ENCODE results near the gene CFDP1.
A peak's percentile ranks its signal among the peaks of the same experiment; 100 is the strongest.

The CFDP1 gene

DNA sequence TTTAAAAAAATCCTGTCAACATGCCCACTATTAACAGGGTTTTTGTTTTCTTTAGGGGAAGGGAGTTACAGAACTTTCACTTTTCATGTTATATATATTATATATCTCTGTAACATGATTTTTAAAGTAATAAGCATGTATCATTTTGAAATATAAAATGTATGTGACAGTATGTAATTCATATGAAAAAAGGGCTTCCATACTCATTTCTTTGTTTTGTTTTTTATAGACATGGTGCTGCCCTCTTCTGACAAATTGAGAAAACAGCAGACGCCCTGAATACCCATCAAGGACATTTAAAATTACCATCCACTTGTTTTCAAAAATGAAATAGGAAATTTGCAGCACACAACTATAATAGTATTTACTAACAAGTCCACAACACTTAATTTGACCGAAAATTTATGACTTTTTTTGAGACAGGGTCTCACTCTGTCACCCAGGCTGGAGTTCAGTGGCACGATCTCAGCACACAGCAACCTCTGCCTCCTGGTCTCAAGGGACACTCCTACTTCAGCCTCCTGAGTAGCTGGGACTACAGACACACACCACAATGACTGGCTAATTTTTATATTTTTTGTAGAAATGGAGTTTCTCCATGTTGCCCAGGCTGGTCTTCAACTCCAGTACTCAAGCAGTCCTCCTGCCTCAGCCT lies 30.4 kb downstream of the CFDP1 start:
- DNase-seq = peak in 1 of 2 donors; percentile 48

DNA sequence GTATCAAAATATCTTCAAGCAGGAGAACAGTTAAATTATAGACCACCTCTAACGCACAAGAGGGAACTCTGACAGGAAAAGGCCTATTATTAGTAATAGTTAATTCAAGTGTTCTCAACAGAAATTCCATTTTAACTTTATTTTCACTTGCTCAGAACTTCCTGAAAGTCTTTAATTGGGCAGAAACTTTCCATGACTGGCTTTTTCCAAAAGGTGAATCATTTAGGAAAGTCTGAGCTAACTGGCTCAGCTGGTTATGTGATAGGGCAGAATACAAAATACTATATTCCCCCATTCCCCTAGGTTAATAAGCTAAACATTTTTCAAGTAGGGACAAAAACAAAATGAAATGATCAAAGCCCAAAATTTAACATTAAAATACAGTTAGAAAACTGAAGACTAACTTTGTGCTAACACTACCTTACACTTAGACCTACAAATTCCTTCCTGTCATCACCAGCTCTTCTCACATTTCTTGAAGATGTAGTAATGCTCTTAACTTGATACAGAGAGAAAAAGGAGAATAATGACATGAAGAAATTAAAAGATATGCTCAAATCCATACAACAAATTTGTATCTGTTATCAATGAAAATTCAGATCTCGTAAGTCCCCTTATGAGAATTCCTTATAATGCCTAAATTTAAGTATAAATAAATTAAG lies 31.0 kb downstream of the CFDP1 start:
- DNase-seq = no peak

DNA sequence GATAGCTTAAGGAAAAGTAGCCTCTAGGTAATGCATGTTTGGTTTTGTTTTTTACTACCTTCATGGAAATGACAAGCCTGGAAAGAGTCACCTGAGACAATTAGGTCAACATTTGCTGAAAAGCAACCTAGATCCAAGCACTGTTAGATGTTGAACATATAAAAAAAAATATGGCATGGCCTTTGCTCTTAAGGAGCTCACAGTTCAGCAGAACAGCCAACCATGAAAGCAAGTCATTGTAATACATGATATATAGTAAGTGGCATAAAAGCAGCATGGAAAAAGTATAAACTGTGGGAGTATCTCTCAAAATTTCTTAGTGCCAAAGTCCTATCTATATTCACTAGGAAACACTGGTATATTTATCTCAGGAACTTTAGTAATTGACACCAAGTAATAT lies 31.6 kb downstream of the CFDP1 start:
- DNase-seq = no peak

DNA sequence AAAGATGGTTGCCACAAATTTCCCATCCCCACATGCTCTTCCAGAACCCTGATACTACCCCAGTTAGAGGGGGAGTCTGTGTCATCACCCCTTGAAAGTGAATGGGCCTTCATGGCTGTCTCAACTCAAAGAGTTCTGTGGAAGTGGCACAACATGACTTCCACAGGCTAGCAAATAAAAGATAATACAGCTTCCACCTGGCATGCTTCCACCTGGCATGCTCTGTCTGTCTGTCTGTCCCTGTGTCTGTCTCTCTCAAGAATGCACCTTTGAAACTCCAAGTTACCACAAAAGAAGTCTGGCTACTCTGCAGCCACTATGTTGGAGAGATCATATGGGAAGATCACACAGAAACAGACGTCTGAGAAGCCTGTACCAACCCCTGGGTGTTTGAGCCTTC lies 35.0 kb downstream of the CFDP1 start:
- no peak for DNase-seq

DNA sequence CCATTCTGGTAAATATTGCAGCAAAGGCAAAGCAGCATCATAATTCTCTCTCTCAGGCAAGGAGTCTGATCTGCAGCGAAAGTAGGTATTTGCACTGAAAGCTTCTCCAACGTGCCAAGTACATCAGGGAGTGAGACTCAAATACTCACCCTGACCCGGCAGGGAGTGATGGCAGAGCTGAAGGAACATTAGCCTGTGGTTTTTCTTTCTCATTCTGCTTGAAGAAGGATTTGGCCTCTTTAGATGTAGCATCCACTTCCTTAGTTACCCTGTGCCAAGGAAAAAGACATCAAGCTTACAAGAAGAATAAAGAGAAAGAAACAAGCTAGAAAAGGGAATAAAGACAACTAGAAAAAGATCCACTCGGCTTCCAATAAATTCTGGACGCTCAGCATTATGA lies 38.4 kb downstream of the CFDP1 start:
- no peak for DNase-seq

DNA sequence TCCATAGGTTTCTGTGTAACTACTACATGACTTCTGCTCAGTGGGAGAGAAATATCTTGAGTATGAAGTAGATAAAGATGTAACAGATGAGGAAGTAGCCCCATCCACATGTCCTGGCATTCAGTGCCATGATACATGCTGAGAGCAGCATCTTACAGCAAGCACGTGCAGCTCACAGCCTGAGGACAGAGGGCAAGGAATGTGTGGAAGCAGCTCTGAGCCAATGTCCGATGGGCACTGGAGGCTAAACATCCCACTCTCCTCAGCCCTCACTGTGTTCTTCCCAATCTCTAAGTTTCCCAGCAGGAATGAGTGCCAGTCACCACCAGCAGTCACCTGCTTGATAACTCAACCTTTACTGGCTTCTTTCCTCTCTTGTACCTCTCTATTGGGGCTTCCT lies 40.4 kb downstream of the CFDP1 start:
- no peak for DNase-seq

DNA sequence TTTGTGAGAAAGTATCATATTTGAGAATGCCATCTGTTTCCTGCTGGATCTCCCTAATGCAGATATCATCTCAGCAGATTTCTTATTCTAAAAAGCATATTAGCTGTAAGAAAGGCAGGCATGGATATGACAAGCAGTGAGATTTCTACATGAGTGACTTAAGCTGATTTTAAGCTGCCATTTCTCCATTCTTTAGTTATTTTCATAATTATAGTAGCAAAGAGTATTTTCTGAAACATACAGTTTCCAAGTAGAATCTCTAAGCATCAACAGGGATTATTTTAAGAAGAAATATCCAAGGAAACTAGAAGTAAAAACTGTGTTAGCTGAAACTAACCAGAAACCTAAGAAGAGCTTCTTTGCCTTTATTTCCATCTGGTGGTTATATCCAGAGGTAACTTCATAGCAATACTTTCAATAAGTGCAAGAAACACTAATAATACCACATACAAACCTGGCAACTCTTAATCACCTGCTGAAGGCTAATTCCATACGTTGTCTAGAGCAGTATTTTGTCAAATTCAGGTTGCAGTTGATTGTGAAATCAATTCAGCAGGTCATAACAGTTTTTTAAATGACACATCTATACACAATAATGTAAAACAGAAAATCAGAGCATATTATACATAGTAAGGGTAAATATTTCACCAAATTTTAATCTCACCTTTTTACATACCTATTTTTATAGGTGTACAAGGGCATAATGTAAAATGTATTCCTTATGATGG lies 42.2 kb downstream of the CFDP1 start:
- no peak for DNase-seq

DNA sequence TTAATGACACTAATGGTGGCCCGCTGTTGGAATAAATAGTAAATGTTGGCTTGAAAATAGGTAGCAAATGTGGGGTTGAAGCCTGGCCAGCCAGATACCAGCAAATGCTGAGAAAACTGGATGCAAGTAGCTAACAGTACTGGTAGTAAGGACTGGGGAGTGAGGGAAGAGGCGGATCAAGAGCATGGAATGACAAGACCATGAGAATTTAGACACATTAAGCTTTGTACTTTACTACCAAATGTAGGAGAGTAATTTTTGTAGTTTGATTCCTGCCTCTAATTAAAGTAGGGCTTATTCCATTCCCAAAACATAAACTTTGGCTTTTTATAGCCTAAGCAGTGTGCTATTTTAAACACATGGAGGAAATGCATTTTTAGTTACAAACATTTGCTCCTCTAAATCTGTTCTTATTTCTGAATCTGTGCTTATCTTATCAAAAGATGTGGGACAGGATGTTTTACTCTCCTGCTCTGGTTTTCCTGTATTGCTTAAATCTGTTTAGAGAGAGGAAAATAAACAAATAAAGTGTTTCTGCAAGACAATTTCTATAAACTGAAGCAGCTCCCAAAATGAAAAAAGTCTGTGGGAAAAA lies 44.1 kb downstream of the CFDP1 start:
- no peak for DNase-seq

DNA sequence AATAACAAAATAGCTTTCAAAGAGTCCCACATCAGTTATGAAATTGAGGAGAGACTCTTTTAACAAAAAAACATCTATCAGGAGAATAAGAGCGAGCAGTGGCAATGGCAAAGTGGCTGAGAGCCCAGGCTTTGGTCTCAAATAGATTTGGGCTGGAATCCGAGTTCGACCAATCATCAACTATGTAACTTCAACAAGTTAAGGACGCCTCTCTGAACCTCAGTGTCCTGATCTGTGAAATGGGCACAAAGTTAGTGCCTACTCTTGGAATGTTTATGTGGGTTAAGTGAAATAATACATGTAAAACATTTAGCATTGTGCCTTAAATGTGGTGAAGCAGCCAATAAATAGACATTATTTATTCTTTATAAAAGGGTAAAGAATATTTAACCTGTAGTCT lies 45.4 kb downstream of the CFDP1 start:
- no peak for DNase-seq

DNA sequence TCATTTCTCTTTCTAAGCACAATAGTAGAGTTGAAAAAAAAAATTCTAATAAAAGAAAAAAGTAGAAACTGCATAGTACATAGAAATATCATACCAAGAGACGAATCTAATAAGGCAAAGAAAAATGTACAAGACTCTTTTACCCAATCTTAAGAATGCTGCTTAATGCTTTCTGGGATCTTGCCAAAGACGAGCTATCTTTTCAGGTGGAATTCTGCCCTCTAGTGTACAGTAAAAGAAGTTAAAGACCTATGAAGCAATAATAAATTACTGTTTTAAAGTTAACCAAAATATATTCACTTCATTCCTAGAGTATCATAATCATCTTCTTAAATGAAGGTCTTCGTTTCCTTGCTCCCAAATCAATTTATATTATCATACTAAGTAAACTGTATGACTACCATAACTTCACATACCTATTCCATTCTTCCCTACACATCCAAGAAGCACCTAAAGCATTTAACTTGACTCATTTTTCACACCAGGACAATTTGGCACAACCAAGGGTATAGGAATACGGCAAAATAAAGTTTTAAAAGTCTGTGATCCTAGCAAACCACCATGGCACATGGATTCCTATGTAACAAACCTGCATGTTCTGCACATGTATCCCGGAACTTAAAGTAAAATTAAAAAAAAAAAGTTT lies 47.7 kb downstream of the CFDP1 start:
- DNase-seq = peak; percentile 67 to 81

DNA sequence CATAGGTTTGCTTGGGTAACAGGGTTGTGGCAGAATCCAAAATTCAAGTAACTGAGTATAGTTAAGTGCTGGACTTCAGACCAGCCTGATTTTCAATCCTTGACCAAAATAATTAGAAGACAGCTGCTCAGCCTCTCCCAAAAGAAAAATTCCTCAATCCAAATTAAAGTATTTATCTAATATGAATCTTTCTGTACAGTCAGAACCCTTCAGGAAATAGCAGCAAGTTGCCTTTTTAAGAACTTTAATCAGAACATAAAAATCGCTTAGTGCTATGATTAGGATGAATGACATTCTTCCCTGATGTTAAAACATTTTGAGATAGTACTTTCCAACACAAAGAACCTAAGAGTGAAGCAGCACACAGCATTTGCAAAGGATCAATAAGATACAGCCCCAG lies 50.2 kb downstream of the CFDP1 start:
- DNase-seq = no peak

DNA sequence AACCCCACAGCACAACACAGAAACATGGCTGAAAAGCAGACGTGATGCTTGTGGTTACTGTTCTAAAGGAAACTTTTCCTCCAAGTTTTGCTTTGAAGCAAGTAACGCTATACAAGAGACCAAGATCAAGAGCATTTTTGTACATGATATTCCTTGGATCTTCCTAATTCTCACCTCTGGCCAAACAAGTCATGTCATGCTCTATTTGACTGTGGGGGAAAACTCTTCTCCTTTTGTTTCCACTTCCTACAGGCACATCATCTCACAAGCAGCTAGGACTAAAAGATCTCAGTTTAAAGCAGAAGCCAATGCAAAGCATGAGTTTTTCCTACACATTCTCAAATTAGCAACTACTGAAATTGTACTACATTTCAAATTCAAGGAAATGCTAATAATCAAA lies 50.7 kb downstream of the CFDP1 start:
- DNase-seq = peak in 1 of 2 donors; percentile 20

DNA sequence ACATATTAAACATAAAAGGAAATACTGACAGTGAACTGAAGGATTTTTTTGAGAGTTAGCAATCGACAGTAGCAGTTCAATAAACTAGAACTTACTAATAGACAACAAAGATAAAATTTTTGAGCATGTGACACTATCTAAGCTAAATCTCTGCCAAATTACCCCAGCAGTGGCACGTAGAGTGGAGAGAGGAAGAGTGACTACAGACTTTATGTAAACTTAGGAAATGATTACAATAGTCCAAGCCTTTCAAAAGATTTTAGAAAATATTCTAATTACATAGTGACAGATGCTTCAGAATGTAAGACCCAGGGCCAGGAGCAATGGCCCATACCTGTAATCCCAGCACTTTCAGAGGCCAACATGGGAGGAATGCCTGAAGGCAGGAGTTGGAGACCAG lies 52.4 kb downstream of the CFDP1 start:
- DNase-seq = peak; percentile 23 to 72

DNA sequence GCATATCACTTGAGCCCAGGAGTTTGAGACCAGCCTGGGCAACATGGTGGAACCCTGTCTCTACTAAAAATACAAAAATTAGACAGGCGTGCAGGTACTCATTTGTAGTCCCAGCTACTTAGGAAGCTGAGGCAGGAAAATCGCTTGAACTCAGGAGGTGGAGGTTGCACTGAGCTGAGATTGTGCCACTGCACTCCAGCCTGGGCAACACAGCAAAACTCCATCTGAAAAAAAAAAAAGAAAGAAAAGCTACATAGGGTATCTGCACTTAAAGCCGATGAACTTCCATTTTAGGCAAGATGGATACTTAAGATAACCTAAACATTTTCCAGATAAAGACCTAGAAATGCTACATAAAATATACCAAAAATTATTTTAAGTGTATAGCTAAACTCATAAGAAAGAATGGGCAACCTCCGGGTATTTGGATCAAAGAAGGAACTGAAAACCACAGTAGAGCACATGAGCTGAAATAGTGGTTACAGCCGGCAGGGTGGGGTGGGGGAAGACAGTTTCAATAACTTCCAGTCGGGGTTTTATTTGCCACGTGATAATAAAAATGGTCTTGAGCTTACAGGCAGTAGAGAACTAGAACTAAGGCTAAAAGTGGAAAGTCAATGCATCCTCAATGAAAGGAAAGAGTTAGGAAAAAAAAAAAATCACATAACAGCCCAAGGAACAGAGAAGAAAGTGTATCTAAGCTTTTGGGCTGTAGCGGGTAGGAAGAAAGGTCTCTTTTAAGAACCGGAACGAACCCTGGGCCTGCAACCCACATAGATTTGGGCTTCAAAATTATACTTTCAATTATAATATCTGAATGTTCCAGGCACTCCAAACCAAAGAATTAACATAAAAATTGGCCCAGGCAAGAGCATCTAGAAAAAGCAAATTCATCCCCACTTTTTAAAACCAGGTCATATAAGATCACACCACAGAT lies 53.1 kb downstream of the CFDP1 start:
- peak; percentile 81 to 88 for DNase-seq

DNA sequence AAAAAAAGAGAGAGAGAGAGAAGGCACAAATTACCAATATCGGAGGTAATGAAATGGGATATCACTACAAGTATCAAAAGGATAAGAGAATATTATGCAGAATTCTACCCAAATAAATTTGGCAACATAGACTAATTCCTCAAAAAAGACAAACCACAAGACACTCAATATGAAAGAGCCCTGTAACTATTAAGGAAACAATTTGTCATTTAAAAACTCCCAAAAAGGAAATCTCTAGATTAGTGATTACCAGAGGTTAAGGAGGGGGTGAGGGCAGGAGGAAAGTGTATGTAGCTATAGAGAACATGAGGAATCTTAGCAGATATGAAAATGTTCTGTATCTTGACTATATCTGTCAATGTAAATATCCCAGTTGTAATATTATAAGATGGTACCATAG lies 54.0 kb downstream of the CFDP1 start:
- peak; percentile 79 to 87 for DNase-seq

DNA sequence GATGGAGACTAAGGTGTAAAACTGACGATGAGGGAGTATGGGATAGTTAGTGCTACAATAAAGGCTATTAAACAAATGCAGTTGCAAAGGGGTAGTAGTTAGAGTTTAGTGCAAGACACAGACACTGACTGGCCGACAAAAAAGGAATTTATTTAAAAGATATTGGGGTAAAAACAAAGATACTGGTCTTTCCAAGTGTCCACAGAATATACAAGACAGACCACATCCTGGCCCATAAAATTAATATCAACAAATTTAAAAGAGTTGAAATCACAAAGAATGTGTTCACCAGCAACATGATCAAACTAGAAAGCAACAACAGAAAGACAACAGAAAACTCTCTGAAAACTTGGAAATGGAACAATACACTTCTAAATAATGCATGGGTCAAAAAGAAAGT lies 54.7 kb downstream of the CFDP1 start:
- DNase-seq = no peak

DNA sequence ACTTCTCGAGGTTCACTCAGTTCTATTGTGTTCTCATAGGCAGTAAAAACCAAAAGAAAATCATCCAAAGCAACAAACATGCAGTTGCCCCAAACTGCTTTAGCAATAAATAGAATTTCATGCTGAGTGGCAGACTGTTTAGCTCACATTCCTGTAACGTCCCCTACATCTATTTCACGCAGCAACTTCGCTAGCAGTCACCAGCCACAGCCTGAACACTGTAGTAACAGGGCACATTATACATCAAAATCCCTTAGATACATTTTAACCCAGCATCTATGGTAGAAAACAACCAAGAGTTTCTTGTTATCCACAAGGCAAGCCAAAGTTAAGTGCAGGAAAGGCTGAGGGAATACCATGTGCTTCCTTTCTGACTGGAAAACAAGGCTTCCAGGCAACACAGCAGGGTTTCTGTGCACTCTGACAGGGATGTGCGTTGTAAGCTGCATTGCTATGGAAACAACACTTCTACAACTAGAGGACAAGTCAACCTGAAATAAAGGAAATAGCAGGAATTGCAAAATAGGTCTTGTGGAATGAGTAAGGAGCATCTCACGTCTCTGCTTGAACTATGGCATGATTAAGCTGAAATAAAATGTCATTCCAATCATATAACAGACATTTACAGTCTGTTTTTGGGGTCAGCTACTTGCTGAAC lies 55.4 kb downstream of the CFDP1 start:
- peak; percentile 78 to 98 for DNase-seq

DNA sequence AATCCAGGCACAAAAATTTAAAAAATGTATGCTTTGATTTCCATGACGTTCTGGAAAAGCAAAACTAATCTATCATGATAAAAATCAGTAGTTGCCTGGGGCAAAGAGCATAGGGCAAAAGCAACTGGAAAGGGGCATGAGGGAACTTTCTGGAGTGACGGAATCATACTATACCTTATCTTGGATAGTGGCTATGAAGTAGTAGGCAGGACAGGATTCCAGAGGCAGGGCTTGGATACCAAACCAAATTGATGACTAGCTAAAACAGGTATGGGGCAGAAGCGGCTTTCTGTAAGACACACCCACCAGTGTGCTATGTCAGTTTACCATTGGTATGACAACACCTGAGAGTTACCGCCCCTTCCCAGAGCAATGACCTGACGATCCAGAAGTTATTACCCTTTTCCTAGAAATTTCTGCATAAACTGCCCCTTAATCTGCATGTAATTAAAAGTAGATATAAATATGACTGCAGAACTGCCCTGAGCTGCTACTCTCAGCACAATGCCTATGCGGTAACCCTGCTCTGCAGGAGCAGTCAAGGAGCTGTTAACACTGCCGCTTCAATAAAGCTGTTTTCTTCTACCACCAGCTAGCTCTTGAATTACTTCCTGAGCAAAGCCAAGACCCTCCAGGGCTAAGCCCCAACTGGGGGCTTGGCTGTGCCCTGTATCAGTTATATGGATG lies 56.7 kb downstream of the CFDP1 start:
- no peak for DNase-seq

DNA sequence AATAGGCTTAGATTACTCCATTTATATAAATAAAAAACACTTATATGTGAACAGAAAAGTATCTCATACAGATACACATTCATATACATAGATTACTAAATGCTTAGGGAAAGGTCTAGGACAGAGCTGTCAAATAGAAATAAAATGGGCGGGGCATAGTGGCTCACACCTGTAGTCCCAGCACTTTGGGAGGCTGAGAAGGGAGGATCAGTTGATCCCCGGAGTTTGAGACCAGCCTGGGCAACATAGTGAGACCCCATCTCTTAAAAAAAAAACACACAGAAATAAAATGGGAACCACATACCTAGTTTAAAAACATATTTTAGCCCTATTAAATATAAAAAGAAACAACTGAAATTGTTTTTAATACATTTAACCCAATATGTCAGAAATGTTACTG lies 58.9 kb downstream of the CFDP1 start:
- no peak for DNase-seq

DNA sequence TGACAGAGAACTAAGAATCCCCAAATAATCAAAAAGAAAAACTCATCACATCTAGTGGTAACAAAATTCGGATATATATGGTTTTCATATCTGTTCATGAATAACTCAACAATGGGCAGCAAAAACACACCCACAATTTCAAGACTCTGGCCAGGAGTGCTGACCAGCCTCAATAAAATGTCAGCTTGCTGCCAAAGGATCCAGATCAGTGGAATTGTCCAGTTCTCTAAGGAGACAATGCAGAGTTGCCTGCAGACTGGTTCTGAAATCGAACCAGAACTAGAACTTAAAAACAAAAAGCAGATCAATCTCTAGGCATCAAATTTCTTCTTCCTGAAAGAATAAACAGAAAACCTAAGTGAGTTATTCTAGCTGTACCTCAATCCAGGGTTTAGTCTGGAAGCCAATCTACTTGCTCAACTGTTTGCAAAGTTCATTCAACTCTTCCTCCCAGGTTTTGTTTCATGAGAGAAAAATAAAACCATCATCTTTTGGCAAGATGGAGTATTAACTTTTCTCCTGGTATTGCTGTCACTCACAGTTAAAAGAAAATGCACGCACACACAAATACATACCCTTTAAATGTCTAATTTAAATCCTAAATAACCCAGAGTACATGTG lies 61.0 kb downstream of the CFDP1 start:
- no peak for DNase-seq

DNA sequence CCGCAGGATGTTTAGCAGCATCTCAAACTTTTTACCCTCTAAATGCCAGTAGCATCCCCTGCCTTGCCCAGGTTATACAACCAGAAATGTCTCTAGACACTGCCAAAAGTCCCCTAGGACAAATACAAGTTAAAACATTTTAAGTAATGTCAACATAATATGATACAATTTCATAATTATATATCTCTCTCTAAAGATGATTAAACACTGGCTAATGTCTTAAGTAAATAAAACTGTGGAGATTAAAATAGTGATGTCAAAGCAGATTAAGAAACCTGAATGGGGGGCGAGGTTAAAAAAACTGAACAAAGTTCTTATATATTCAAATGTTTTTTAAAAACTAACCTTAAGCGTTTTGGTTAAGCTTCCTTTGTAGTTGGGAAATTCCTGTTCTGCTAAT lies 62.1 kb downstream of the CFDP1 start:
- DNase-seq = no peak
